ENCODE data around the gene RPS21.

Gene RPS21

DNA sequence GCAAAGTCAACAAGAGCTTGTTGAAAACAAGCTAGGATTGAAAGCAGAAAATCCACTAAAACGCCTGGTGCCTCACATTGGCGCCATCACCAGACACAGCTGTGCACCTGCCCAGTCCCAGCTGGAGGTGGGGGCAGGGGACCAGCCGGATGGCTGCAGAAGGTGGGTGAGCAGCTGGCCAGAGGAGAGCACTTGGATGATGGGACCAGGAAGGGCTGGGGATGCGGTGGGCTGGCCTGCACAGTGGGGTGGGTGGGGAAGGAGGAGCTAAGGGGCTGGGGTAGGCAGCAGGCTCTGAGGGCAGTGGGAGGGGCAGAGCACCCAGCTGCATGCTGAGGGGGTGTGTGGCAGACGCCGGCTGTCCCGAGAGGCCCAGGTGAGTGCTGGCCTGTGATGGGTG lies 13.1 kb downstream of the RPS21 start:
- H3K4me3 Mint-ChIP-seq, result no peak overlapping the region
- H3K27me3 Mint-ChIP-seq, result no peaks in the 10 kb centered on the region
- ATAC-seq (replicated peaks), result peak in 1 of 2 donors; percentile 31
- DNase-seq, result no peak
- peaks cover 14 to 28% of the 10 kb centered on the region in 2 donors for H3K4me1 Mint-ChIP-seq
- peaks cover 22 to 39% of the 10 kb centered on the region in 2 donors for H3K36me3 Mint-ChIP-seq
- H3K9me3 Mint-ChIP-seq, result peaks cover 4 to 8% of the 10 kb centered on the region in 2 donors
- no peak overlapping the region for H3K27ac Mint-ChIP-seq

- no peaks in the 10 kb centered on the region for H3K27me3 Mint-ChIP-seq
- H3K9me3 Mint-ChIP-seq, result peaks cover 4 to 8% of the 10 kb centered on the region in 2 donors
- no peak overlapping the region for H3K4me3 Mint-ChIP-seq
- ATAC-seq (replicated peaks), result no peak
- no peak for DNase-seq
- no peak overlapping the region for H3K27ac Mint-ChIP-seq
- H3K4me1 Mint-ChIP-seq, result peaks cover 16 to 33% of the 10 kb centered on the region in 2 donors
- peaks cover 20 to 36% of the 10 kb centered on the region in 2 donors for H3K36me3 Mint-ChIP-seq
Observed at GRCh38 chr20:62400541-62400940, 13.6 kb downstream of the RPS21 start.

GRCh38 chr20:62401331-62401779 lies 14.5 kb downstream of the RPS21 start:
- H3K27ac Mint-ChIP-seq, result no peak overlapping the region

DNA sequence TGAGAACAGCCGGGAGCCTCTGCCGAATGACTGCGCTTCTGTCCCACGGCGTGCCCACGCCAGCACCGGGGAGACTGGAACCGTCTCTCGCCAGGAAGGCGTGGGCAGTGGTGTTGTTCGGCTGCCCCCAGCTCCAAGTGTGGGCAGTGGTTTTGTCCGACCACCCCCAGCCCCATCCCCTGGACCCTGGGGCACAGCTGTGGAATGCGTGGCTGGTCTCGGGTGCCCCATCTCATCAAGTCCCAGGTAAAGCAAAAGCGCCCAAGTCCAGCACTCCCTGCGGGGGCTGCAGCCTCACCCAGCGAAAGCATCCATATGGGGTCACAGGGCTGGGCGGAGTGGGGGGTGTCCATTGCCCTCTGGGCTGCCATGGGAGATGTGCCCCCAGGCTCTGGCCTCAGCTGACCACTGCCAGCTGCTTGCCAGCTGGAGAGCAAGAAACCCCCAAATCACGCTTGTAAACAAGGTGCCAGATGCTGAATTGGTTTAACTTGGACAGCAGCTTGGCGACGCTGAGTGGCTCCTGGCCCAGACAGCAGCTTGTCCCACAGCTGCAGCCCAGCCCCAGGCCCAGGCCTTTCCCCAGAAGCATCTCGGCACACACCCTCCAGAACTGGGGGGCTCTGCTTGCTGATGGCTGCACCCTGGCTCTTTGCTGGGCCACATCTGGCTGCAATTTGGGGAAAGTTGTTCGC lies 15.7 kb downstream of the RPS21 start:
- no peaks in the 10 kb centered on the region for H3K27me3 Mint-ChIP-seq
- no peak for ATAC-seq (replicated peaks)
- no peak overlapping the region for H3K4me3 Mint-ChIP-seq
- no peak overlapping the region for H3K27ac Mint-ChIP-seq
- H3K36me3 Mint-ChIP-seq, result peaks cover 14 to 27% of the 10 kb centered on the region in 2 donors
- peaks cover 4 to 6% of the 10 kb centered on the region in 2 donors for H3K9me3 Mint-ChIP-seq
- H3K4me1 Mint-ChIP-seq, result peaks cover 23 to 47% of the 10 kb centered on the region in 2 donors
- DNase-seq, result no peak

More at GRCh38 chr20:62401331-62401779, 14.5 kb downstream of the RPS21 start:
- ATAC-seq (replicated peaks) (no peak), DNase-seq (no peak)
- peaks cover 23 to 41% of the 10 kb centered on the region in 2 donors for H3K4me1 Mint-ChIP-seq
- H3K27me3 Mint-ChIP-seq, result no peaks in the 10 kb centered on the region
- peaks cover 19 to 35% of the 10 kb centered on the region in 2 donors for H3K36me3 Mint-ChIP-seq
- H3K4me3 Mint-ChIP-seq, result no peak overlapping the region
- H3K9me3 Mint-ChIP-seq, result peaks cover 4 to 8% of the 10 kb centered on the region in 2 donors

GRCh38 chr20:62403331-62403730 lies 16.4 kb downstream of the RPS21 start:
- no peaks in the 10 kb centered on the region for H3K27me3 Mint-ChIP-seq
- H3K27ac Mint-ChIP-seq, result no peak overlapping the region
- no peaks in the 10 kb centered on the region for H3K9me3 Mint-ChIP-seq
- no peak overlapping the region for H3K4me3 Mint-ChIP-seq
- H3K36me3 Mint-ChIP-seq, result peaks cover 7 to 20% of the 10 kb centered on the region in 2 donors
- DNase-seq, result no peak
- ATAC-seq (replicated peaks), result no peak
- H3K4me1 Mint-ChIP-seq, result peaks cover 24 to 50% of the 10 kb centered on the region in 2 donors

DNA sequence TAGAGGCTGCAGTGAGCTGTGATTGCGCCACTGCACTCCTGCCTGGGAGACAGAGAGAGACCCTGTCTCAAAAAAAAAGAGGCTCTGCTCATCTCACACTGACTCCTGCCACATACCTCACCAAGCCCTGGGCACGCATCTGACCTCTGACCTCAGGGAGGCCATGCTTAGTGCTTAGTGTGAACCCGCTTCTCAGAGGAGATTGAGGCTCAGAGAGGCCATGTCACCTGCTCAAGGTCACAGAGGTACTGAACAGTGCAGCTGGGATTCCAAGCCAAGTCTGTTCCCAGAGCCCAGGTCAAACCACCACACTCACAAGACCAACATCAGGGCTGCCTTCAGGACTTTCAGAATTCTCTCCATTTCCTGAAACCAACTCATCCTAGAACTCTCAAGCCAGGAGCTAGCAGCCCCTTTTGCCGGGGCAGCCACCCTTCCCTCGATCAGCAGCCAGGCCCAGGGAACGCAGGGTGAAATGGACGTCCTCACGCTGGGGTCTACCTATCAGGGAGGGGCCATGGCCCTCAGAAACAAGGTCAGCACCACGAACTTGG lies 17.3 kb downstream of the RPS21 start:
- Mint-ChIP-seq H3K27me3 (no peaks in the 10 kb centered on the region), H3K9me3 (no peaks in the 10 kb centered on the region), H3K36me3 (peaks cover 7 to 20% of the 10 kb centered on the region in 2 donors), H3K4me1 (peaks cover 27 to 52% of the 10 kb centered on the region in 2 donors), H3K4me3 (no peak overlapping the region), H3K27ac (peak overlapping the region; percentile 56)
- ATAC-seq (replicated peaks) (no peak), DNase-seq (no peak)

GRCh38 chr20:62404761-62405107 lies 17.8 kb downstream of the RPS21 start:
- no peak for ATAC-seq (replicated peaks)
- Mint-ChIP-seq H3K36me3 (peaks cover 7 to 18% of the 10 kb centered on the region in 2 donors), H3K27me3 (peaks cover 0 to 3% of the 10 kb centered on the region in 2 donors), H3K27ac (no peak overlapping the region), H3K4me3 (peak overlapping the region in 1 of 2 donors; percentile 6), H3K4me1 (peaks cover 30 to 57% of the 10 kb centered on the region in 2 donors), H3K9me3 (no peaks in the 10 kb centered on the region)
- no peak for DNase-seq

GRCh38 chr20:62405108-62405980 lies 18.4 kb downstream of the RPS21 start:
- no peaks in the 10 kb centered on the region for H3K9me3 Mint-ChIP-seq
- H3K36me3 Mint-ChIP-seq, result peaks cover 7 to 15% of the 10 kb centered on the region in 2 donors
- no peak overlapping the region for H3K27ac Mint-ChIP-seq
- peak overlapping the region; percentile 74 to 81 for H3K4me3 Mint-ChIP-seq
- DNase-seq (no peak), ATAC-seq (replicated peaks) (no peak)
- H3K4me1 Mint-ChIP-seq, result peaks cover 35 to 58% of the 10 kb centered on the region in 2 donors
- H3K27me3 Mint-ChIP-seq, result peaks cover 0 to 3% of the 10 kb centered on the region in 2 donors

DNA sequence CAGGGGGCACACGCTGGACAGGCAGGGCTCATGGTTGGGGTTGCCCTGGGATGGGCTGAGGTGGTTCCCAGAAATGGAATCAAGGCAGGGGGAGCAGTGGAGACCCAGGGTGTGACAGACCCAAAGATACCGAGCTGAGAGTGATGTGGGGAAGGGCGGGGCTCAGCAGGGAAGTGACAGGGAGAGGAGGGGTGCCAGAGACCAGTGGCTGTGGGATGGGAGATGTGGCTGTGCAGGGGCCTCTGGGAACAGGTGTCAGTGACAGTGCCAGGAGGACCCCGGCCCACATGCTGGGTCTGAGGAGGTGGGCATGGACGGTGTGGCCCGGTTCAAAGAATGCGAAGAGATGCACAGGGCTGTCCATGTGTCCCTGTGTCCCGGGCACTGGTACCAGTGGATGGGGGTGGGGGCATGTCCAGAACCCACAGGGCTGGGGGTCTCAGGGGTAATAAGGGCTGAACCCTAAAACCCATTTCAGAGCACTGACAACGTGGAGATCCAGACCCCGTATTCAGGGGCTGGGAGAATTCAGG lies 19.1 kb downstream of the RPS21 start:
- H3K36me3 Mint-ChIP-seq, result peaks cover 3 to 11% of the 10 kb centered on the region in 2 donors
- ATAC-seq (replicated peaks) (no peak), DNase-seq (no peak)
- H3K27me3 Mint-ChIP-seq, result peaks cover 0 to 3% of the 10 kb centered on the region in 2 donors
- H3K9me3 Mint-ChIP-seq, result no peaks in the 10 kb centered on the region
- peak overlapping the region; percentile 66 for H3K27ac Mint-ChIP-seq
- H3K4me3 Mint-ChIP-seq, result peak overlapping the region; percentile 74 to 81
- H3K4me1 Mint-ChIP-seq, result peaks cover 35 to 59% of the 10 kb centered on the region in 2 donors

DNA sequence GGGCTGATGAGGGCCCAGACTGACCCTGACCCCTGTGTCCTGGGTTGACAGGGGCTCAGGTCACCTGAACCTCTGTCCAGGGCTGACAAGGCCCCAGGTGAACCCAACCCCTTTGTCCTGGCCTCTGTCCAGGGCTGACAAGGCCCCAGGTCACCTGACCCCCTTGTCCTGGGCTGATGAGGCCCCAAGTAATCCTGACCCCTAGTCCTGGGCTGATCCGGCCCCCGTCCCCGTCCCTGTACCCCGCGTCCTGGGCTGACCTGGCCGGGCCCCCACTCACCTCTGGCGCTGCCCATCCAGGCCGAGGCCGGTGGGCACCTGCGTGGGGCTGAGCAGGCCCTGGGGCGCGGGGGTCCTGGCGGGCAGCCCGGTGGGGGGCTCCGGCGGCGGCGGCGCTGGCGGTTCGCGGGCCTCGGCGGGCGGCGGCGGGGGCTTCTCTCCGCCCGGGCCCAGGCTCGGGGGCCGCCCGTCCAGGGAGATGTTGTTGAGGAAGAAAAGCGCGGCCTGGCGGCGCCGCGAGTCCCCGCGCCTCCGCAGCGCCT lies 19.8 kb downstream of the RPS21 start:
- Mint-ChIP-seq H3K27me3 (peaks cover 0 to 3% of the 10 kb centered on the region in 2 donors), H3K4me3 (peak overlapping the region; percentile 74 to 81), H3K27ac (peak overlapping the region; percentile 25), H3K36me3 (peaks cover 0 to 6% of the 10 kb centered on the region in 2 donors), H3K9me3 (no peaks in the 10 kb centered on the region), H3K4me1 (peaks cover 30 to 52% of the 10 kb centered on the region in 2 donors)
- DNase-seq (no peak), ATAC-seq (replicated peaks) (peak; percentile 0 to 1)

- Mint-ChIP-seq H3K4me1 (peaks cover 27 to 47% of the 10 kb centered on the region in 2 donors), H3K27me3 (peaks cover 0 to 3% of the 10 kb centered on the region in 2 donors), H3K9me3 (no peaks in the 10 kb centered on the region), H3K4me3 (peak within 1 kb of the TSS; percentile 82 to 84), H3K27ac (peak within 1 kb of the TSS; percentile 93), H3K36me3 (peaks cover 0 to 6% of the 10 kb centered on the region in 2 donors)
- peak; percentile 90 for DNase-seq
- peak; percentile 93 to 94 for ATAC-seq (replicated peaks)
Observed at GRCh38 chr20:62407221-62407992, 20.5 kb downstream of the RPS21 start, which contains the start of gene CABLES2. TSS of gene CABLES2 (minus strand) at chr20:62407285. CDS start at chr20:62407276, 9 bp downstream.

GRCh38 chr20:62408055-62408454 lies 21.2 kb downstream of the RPS21 start:
- H3K27me3 Mint-ChIP-seq, result peaks cover 0 to 3% of the 10 kb centered on the region in 2 donors
- H3K4me3 Mint-ChIP-seq, result peak overlapping the region; percentile 22 to 84
- DNase-seq (no peak), ATAC-seq (replicated peaks) (no peak)
- H3K36me3 Mint-ChIP-seq, result peaks cover 0 to 3% of the 10 kb centered on the region in 2 donors
- H3K4me1 Mint-ChIP-seq, result peaks cover 27 to 46% of the 10 kb centered on the region in 2 donors
- H3K27ac Mint-ChIP-seq, result no peak overlapping the region
- H3K9me3 Mint-ChIP-seq, result no peaks in the 10 kb centered on the region

GRCh38 chr20:62408640-62409039 lies 21.7 kb downstream of the RPS21 start:
- Mint-ChIP-seq H3K36me3 (no peaks in the 10 kb centered on the region), H3K27ac (no peak overlapping the region), H3K9me3 (no peaks in the 10 kb centered on the region), H3K4me3 (no peak overlapping the region), H3K27me3 (peaks cover 0 to 3% of the 10 kb centered on the region in 2 donors), H3K4me1 (peaks cover 27 to 41% of the 10 kb centered on the region in 2 donors)
- ATAC-seq (replicated peaks) (no peak), DNase-seq (no peak)

Measured in stimulated activated naive B cell treated with anti-CD40 and anti-IgM and Interleukin-4, amounts not matched to agents 10 μg/mL and 1 μg/mL and 100 μg/mL, for 72 hours (primary cell).